Renal cortex interstitium (tissue), 11 donors: Measurements from ENCODE around the gene OCLN. TPM values are rescaled to one million over a fixed set of nuclear protein-coding genes. Genes with fewer than 3 reads are reported as not detected.
"Not testable (repeated sequence)": the region's sequence is repeated elsewhere in the genome, so short reads cannot be mapped to it uniquely, and the experiment has no call there.

ENCODE experiments used
- DNase-seq, 11 donors: peaks; one replicate each; pipeline ENCODE4 v3.0.0-alpha.2; 2013; ENCODE audit warnings: low read depth in 9 of 11, low spot score in 4 of 11; ENCODE audit errors: extremely low read depth in 1 of 11
- polyA plus RNA-seq, 3 donors: library from polyadenylated mRNA; unstranded; fragments of 120-200 nt; gene quantifications; one replicate each; pipeline ENCODE4 v1.2.1, GENCODE V29; 2013; ENCODE audit not compliant: insufficient read length in 3 of 3

The OCLN gene
- polyA plus RNA-seq, 3 donors, result 28.6 to 46.1 (median 43.2) TPM

GRCh38 chr5:69477170-69477569 is 15.4 kb upstream of the OCLN start:
- DNase-seq, result no peak

- DNase-seq, result not testable (repeated sequence)
These were observed 14.3 kb upstream of the OCLN start for GRCh38 chr5:69478296-69478695.

DNA sequence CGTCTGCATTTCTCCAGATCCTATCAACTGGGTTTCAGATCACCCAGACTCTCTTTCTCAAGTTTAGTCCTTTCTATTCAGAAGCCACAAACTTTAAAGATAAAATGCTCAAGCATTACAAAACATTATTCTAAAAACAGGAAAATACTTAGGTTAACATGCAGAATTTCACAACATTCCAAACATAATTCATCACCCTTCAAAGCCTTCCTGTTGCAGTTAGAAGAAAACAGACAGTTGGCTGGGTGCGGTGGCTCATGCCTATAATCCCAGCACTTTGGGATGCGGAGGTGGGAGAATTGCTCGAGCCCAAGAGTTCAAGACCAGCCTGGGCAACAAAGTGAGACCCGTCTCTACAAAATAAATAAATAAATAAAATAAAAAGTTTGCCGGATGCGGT is 7.7 kb upstream of the OCLN start:
- no peak for DNase-seq

DNA sequence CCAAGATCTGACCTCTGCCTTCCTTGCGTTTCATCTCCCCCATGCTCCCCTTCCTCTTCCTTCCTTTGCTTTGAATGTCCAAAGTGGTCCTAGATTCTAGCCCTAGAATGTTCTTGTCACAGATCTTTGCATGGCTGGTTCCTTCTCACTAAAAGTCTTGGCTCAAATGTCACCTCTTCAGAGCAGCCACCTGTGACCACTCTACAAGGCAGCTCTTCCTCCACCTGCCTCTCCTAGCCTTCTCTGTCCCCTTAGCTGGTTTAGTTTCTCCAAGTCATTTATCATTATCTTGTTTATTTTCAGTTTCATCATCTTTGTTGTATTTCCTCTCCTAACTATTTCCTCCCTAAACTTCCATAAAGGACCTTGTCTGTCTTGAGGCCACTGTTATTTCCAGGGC is 7.1 kb upstream of the OCLN start:
- DNase-seq, result no peak

GRCh38 chr5:69489246-69489645 is 3.3 kb upstream of the OCLN start:
- DNase-seq, result no peak

DNA sequence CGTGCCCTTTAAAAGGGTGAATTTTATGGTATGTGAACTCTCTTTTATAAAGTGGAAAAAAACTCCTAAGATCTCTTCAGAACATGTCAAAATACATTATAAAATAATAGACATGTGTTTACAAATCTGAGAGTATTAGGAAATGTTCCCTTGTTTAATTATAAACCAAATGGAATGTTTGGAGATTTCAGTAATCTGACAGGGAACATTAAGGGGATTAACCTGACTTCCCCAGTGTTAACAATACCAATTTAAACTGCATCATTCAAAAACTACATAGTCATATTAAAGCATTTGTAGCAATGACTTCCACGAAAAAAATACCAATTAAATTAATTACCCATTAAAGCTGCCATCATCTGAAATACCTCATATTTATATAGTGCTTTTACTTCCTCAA is 1.6 kb upstream of the OCLN start:
- DNase-seq, result no peak

- DNase-seq, result no peak
These were observed 676 bp upstream of the OCLN start for GRCh38 chr5:69491838-69492390.

- peak in 2 of 11 donors; percentile 29 to 35 for DNase-seq
These were observed 369 bp downstream of the OCLN start for GRCh38 chr5:69492923-69493395.

DNA sequence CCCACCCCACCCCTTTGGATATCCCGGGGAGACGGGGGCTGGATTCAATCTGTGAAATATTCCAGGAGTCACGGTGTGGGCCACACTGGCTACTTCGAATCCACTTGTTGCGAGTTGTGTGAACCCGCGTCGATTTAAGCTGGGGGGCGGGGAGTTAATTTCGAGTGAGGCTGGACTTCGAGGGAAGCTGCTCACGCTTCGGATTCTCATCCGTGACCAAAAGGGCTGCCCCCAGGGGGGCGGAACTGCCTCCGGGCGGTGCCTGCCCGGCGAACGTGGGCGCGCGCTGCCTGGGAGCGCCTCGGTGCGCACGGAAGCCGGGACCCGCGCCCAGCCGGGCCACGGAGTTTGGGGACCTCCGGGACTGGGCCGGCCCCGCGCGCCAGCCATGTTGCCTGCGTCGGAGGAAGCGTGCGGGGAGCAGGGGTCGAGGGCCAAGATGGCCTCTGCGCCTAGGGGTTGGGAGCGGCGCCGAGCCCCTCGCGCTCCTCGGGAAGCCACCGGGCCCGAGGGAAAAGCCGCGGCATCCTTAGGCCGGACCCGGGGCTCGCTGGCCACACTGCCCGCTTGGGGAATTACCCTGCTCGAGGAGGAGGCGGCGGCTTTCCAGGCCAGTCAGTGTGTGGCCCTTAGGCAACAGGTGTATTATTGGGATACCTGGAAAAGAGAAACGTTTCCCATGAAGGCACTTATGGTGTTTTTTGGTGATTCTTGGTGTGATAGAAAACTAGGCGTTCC is 975 bp downstream of the OCLN start:
- DNase-seq, result peak in 5 of 11 donors; percentile 38 to 51 (median 42)

DNA sequence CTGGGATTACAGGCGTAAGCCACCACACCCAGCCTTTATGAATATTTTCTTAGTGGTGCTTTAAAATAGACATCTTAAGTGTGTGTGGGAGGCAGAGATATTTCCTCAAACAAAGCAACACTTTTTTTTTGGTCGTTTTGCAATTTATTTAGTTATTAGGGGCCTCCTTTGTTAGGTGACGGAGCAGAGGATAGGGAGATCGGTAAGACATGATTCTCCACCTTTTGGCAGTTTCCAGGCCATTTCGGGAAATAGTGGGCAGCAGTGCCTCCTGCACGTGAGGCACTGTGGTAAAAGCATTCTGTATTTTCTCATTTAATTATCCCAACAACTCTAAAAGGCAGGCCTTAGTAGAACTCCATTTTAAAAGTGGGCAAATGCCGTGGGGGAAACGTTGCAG is 1.9 kb downstream of the OCLN start:
- DNase-seq, result no peak

- no peak for DNase-seq
These were observed 4.5 kb downstream of the OCLN start for GRCh38 chr5:69497006-69497520.

DNA sequence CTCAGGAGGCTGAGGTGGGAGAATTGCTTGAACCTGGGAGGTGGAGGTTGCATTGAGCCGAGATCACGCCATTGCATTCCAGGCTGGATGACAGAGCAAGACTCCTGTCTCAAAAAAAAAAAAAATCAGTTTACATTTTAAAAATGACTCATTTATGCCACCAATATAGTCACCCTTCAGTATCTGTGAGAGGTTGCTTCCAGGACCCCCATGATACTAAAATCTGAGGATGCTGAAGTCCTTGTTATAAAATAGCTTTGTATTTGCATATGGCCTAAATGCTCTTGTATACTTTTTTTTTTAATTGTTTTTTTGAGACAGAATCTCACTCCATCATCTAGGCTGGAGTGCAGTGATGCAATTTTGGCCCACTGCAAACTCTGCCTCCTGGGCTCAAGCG is 5.8 kb downstream of the OCLN start:
- DNase-seq, result no peak

DNA sequence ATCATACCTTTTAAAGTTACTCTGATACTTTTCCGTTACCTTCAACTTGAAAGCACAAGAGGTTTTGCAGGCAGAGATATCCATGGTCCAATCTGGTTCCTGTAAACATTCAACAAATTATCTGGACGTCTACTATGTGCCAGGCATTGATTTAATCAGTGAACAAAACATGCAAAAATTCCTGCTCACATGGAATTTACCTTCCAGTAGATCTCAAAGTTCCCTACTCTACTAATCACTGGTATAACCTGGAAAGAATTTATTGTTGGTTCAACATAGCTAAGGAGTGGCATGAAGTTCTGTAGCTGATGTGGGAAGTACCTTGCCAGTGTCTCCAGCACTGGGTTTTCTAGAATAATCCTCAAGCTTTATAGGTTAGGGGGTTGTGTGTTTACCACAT is 9.8 kb downstream of the OCLN start:
- DNase-seq, result no peak

GRCh38 chr5:69502767-69503488 is 10.3 kb downstream of the OCLN start:
- no peak for DNase-seq

DNA sequence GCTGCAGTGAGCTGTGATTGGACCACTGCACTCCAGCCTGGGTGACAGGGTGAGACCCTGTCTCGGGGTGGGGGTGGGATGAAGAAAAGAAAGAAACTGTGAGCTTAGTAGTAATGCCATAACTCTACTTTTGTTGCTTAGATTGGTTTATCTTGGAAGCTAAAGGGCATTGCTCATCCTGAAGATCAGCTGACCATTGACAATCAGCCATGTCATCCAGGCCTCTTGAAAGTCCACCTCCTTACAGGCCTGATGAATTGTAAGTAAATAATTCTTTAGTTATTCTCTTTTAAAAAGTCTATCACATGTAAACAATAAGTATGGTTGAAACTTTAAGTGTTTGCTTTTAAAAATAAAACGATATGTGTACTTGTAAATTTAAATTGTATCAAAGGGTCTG is 11.4 kb downstream of the OCLN start:
- DNase-seq, result no peak

- DNase-seq, result no peak
These were observed 12.7 kb downstream of the OCLN start for GRCh38 chr5:69505306-69505705.

GRCh38 chr5:69509212-69509611 is 16.6 kb downstream of the OCLN start:
- no peak for DNase-seq

- no peak for DNase-seq
These were observed 18.1 kb downstream of the OCLN start for GRCh38 chr5:69510694-69511093.

- no peak for DNase-seq
These were observed 20.2 kb downstream of the OCLN start for GRCh38 chr5:69512740-69513260.

DNA sequence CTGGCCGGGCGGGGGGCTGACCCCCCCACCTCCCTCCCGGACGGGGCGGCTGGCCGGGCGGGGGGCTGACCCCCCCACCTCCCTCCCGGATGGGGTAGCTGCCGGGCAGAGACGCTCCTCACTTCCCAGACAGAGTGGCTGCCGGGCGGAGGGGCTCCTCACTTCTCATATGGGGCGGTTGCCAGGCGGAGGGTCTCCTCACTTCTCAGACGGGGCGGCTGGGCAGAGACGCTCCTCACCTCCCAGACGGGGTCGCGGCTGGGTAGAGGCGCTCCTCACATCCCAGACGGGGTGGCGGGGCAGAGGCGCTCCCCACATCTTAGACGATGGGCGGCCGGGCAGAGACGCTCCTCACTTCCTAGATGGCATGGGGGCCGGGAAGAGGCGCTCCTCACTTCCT is 23.0 kb downstream of the OCLN start:
- DNase-seq, result not testable (repeated sequence)
